ENCODE results near the gene RNF207.

RNF207 gene

DNA sequence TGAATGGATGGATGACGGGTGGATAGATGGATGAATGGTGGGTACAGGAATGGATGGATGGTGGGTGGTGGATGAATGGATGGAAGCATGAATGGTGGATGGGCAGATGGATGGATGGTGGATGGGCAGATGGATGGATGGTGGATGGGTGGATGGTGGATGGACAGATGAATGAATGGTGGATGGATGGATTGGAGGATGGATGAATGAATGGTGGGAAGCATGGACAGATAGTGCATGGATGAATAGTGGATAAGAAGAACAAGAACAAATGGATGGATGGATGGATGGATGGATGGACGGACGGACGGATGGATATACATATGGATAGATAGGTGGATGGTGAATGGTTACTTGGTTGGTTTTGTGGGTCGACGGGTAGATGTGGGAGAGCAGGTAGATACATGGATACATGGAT is 30.5 kb upstream of the RNF207 start:
- DNase-seq = no peak

DNA sequence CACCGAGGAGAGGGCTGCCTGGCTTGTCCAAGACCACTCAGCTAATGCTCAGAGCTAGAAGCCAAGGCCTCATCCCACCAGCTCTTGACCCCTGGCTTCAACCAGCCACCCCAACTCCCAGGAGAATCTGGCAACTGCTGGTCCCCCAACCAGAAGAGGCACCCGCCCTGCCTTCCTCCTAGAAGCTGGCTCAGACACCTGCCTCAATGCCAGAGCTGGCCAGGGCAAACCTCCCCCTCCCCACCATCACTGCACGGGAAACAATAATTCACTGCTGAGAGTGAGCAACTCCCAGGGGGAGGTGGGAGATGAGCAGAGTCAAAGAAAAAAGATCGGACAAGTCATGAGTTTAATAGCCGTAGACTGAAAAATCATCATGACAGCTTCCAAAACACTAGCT is 29.1 kb upstream of the RNF207 start:
- DNase-seq = no peak

DNA sequence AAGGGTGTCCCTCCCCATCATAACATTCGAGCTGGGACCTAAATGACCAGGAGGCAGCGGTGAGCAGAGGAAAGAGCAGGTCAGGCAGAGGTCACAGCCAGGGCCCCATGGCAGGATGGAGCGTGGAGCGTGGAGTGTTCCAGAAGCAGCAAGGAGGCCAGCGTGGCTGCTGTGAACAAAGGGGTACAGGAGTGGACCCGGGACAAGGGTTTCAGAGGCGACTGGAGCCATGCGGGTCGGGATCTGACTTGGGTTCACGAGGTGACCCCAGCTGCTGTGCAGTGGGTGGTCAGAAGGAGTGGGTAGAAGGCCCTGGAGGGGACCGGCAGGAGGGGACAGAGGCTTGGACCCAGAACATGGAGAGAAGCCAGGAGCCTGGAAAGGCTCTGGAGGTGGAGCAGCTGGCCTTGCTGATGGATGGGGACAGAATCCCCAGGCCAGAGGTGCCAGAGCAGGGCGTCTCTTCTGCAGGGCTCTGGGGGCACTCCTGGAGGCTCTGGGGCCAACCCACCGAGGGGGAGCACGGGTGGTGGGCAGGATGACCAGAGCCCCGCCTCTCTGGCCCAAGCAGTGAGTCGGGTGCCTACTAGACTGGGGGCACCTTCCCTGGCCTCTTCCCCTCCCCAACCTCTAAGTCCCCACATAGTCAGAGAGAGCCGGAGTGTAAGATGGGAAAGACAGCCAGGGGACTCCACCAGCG is 28.1 kb upstream of the RNF207 start:
- no peak for DNase-seq

DNA sequence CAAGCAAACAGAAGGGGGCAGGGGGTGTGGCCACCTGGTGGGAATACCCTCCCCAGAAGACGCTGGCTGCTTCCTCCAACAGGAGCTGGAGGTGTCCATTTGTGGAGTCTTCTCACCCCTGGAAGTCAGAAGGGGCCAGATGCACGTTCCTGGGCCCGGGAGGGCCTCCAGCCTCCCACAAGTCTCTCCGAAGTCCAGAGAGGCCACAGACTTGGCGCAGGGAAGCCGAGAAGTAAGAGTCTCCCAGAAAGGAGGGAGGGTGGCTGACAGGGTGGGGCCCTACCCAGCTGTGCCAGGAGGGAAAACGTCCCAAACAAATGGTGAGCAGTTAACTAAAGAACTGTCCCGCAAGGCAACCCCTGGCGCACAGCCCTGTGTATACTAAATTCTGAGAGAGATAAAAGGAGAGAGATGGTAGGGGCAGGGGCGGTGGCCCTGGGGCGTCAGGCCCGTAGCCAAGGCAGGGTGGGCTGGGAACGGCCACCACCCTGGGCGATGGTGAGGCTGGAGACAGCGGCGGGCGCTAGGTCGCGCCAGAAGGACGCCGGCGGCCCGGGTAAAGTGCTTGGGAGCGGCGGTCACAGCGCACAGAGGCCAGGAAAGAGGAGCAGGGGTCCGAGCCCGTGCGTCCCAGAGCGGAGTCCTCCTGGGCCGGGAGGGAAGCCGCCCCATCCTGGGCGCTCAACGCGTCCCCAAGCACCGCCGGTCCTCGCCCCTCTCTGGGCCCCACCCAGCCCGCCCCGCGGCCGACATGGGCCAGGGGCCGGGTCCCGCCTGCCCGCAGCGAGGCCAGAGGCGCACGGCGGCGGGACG is 27.0 kb upstream of the RNF207 start:
- no peak for DNase-seq

DNA sequence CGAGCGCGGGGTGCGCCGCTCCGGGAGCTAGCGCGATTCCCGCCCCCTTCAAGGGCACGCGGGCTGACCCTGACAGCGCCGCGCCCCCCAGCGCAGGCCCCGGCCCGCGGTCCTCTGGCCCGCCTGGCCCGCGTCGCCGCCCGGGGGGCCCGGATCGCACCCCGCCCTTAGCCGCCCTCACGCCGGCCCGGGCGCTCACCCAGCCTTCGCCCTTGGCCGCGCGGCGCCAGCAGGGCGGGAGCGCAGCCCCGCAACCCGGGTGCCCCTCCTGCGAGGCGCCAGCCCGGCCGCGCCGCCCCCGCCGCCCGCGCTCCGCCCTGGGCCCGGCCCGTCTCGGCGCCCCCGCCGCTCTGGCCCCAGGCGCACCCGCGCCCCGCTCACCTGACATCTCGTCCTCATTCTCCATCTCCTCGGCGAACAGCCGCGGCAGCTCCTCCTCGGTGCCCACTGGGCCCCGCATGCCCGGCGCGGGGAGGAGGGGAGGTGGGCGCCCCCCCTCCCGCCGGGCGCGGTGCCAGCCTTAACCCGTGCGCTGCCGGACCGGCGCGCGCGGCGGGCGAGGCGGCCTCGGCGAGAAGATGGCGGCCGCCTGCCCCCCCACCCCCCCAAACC is 26.2 kb upstream of the RNF207 start:
- DNase-seq = no peak

DNA sequence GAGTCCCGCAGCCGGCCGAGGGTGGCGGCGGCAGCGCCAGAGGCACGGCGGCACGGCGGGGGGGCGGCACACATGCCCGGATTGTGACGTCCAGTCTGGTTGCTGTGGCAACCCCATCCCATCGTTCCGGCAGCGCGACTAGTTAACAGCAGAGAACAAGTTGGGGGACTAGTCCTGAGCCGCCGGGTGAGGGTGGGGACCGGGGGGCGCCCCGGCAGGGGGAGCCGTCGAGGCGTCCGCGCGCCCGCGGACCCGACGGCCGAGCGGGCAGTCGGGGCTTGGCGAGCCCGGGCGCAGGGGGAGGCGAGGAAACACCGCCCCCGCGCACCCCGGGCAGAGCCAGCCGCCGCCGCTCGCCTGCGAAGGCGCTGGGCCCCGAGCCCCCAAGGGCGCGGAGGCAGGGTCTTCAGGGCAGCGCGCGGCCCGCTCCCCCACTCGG is 25.6 kb upstream of the RNF207 start, which contains the start of gene CHD5:
CHD5 (minus strand) TSS at position 54 of the 439 bp plus-strand sequence. CDS start 298 bp downstream, outside the sequence.
- DNase-seq = no peak

DNA sequence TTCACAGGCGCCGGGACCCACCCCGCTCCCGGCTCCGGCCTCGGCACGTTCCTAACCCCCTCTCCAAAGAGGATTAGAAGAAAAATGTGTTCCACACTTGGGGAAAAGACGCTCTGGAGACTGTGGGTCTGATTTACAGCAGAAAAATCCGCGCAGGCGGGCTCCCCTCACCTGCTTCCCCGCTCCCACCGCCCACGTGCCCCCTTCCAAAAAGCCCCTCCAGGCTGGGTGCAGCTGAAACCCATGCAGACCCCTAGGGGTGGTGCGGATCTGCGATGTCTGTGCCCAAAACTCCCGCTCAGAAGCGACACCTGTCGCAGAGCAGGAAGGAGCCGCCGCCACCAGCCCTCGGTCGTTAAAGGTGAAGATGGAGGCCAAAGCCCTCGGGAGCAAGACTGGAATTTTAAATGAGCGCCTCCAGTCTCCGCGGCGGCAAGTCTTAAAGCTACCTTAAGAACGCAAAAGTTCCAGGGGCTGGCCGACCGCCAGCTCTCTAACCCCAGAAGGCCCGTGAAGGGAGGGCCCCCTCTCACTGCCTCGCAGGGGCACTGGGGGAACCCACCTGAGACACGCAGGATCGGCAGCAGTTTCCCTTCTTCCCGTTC is 25.1 kb upstream of the RNF207 start:
- no peak for DNase-seq

DNA sequence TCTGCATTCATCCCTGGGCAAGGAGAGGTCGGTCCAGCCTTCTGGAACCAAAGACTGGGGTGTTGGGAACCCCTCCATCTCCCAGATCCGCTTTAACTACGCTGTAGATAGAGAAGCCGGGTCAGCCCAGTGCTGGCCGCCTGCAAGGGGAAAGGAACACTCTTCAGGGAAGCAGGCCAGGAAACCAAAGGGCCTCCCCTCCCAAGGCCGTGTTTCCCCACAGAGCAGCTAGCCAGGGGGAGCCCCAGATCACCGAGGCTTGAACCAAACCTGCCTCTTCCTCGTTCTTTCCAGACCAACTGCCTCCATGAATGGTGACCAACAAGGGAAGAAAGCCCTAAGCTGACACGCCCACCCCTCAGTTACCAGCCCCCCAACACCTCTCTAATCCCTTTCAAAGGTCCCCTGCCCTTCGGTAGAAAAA is 24.6 kb upstream of the RNF207 start:
- no peak for DNase-seq

DNA sequence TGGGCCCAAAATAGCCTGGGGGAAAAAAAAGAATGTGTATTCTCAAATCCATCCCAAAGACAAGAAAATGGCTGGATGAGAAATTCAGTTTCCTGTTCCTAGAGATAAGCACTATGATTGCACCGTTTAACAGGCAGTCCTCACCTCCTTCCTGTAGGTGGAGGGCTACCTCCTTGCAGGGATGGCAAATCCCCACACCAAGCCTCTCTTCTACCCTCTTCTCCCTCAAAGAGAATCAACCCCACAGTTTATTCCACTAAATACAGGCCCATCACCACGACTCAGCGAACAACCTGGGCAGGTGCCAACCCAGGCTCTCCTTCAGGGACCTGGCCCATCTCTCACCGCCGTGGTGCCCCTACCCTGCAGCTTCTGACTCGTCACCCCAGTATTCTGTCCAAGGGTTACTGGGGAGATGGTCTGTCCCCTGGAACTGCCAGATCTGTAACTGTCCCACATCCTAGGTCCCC is 22.4 kb upstream of the RNF207 start:
- no peak for DNase-seq

DNA sequence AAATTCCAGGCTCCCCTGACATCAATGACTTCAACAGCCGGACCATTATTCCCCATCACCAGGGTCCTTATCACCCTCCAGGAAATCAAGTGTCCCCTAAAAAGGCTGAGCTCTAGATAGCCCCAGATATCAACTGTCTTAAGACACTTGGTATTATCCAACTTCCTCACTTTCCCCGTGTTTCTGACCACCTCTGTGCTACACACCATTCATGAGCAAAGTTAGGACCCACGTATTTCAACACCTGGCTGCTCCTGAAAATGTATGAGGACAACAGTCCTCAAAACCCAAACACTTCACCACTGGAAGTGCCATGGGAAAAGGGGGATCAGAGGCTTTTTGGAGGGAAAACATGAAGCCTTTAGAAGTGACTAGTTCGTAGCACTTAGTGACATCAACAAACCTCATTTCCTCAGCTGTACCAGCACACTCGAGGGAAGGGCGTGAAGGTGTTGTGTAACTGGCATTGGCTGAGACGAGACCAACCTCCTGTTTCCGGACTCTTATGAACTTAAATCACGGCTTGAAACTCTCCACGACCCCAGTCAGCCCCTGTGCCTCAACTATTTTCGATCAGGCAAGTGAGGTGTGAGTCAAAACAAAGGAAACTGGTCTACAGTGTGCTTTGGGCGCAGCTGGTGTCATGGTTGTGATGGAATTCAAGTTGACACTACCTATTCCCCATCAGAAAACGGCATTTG is 21.7 kb upstream of the RNF207 start:
- no peak for DNase-seq

DNA sequence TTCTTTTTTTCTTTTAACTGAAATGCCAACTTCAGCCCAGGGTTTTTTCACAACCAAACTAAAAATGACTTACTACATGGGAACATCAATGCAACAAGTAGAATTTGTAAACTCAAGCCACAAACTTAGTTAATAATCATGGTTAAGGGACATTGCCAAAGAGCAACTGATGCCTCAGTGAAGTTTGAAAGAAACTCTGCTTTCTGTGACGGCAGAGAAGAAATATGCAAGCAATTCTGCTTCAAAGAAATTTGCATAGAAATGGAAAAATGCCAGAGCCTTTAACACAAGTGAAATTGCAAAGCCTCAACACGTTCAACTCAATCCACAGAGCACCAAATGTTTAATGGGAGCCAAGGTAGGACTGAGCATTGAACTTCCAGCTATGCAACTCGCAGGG is 20.8 kb upstream of the RNF207 start:
- no peak for DNase-seq

DNA sequence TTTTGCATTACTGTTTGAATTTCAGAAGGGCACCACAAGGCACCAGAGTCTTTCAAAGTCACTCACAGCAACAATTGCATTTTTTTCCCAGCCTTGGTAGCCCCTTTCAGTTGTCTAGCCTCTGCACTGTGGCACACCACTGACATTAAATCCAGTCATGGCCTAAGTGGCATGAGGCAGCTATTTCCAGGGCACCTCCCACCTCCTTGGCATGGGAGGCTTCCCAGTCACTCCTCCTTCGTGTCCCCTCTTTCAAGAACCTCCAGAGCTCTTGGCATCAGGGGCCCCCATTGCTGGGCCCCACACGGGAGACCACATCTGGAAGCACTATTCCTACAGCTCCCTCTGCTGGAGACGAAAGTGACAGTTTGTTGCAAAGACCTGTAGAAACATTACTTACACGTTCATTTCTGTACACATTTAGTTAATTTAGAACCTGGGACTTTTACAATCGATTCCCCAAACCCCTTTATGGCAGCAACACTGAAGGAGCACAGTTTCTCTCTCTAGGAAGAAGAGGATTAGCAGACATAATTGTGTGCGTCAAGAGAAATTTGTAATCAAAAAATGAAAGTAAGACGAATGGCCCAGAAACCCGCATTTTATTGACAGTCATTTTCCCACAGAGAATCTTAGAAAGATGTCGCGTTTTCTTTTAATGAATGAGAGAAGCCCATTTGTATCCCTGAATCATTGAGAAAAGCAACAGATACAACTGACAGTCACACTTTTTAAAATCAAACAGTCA is 20.1 kb upstream of the RNF207 start:
- DNase-seq = peak in 1 of 2 experiments; percentile 19

DNA sequence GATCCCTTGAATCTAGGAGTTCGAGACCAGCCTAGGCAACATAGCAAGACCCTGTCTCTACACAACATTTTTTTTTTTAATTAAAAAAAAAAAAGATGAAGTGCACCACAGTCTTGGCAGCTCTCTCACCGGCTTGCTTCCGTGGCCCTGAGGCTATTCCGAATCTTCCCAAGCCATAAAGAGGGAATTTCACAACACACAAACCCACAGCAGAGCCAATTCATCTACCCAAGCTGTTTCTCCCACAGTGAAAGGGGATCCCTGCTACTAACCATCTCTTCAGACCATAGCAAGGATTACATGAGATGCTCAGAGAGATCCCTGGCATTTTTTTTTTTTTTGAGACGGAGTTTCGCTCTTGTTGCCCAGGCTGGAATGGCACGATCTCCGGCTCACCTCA is 17.5 kb upstream of the RNF207 start:
- DNase-seq = no peak

DNA sequence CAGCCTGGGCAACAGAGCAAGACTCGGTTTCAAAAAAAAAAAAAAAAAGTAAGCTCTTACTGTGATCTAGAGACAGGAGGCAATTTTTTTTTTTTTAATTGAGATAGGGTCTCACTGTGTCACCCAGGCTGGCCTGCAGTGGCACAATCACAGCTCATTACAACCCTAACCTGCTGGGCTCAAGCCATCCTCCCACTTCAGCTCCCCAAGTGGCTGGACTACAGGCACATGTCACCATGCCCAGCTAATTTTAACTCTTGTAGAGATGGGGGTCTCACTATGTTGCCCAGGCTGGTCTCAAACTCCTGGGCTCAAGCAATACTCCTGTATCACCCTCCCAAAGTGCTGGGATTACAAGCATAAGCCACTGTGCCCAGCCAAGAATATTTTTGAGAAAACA is 14.0 kb upstream of the RNF207 start:
- no peak for DNase-seq

DNA sequence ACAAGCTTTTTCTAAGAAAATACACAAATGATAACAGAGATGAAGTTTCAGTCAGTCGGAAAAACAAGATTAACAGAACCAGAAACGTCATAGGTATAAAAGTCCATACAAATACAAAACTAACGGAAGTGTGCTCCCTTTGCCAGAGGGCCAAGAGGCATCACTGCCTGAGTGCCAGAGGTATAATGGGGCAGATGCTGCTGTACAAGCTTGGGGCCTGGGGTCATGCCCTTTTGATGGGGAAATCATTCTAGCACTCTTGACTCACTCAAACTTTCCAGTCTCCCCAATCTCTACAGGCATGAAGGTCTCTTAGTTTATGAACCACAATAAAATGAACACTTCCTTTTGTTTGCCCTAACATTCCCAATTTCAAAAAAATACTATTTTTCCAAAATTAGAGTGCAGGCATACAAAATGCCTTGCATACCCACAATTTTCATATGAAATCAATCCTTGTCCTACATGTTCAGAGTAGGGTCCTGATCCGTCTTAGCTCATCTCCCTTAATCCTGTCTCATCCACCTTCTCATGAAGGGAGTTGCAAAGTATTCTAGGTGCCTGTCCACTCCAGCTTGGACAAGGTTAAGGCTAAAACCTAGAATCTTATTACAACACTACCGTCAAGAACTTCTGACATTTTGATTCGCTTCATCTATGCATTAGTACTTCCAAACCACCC is 8.0 kb upstream of the RNF207 start:
- no peak for DNase-seq

DNA sequence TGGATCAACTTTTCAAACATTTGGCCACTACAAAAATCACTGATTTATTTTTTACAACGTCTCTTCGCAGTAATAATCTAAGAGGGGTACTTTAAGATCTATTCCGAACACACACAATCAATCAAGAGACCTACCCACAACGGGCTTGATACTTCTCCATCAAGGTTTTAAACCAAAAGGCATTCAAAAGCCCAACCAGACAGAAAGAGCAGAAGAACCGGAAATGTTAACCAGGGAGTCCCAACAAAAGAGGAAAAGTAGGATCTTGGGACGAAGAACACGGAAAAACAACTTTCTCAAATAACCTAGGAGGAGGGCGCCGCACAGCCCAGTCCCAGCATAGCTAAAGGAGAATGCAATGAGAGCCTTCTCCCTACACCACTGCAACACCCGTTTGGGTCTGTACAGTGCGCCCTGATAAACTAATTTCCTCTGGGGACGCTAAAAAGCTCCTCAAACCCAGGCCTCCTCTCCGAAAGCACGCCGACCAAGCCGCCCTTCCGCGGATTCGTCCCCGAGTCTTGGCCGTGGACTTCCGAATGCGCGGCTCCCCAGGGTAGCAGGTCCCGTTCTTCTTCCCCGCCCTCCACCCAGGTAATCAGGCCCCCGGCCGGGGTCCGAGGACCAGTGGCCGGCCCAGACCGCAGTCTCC is 7.1 kb upstream of the RNF207 start:
- DNase-seq = no peak

DNA sequence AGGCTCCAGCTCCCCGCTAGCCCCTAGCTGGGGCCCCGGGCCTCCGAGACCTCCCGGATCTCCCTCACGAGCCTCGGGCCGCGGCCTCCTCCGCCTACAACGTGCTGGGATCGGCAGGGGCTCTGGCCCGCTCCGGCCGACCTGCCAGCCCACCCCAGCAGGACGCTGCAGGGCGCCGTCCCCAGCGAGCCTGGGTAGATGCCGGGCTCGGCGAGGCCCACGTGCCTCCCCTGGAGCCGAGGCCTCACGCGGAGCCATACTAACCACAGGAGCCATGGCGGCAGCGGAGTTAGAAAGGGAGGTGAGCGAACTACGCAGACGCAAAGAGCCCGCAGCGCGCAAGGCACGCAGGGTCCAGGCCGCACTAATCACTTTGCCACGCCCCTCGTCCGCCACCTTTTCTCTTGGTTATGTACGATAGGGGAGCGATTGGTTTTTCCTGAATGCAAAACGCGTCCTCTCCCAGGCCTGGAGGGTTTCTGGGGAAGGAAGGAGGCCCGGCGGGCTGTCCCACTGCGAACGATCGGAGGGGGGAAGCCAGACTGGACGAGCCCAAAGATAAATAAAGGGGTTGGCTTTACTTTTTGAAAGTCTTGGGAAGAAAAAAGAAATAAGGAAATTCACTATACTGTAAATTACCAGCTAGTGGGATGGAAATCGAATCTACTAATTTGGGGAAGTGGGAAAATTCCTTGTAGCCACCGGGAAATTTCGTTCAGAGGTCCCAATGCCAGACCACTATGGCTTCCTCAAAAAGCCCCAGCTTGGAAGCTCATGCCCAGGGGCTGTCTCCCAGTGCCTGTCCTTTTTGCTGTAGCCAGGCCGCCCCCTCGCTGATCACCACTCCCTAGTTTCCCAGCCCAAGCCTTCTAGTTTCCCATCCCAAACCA is 6.4 kb upstream of the RNF207 start, which contains the start of gene RPL22:
RPL22 (minus strand) TSS at position 298 of the 890 bp plus-strand sequence; CDS start at position 276, 22 bp downstream.
- peak; percentile 98 to 99 for DNase-seq

DNA sequence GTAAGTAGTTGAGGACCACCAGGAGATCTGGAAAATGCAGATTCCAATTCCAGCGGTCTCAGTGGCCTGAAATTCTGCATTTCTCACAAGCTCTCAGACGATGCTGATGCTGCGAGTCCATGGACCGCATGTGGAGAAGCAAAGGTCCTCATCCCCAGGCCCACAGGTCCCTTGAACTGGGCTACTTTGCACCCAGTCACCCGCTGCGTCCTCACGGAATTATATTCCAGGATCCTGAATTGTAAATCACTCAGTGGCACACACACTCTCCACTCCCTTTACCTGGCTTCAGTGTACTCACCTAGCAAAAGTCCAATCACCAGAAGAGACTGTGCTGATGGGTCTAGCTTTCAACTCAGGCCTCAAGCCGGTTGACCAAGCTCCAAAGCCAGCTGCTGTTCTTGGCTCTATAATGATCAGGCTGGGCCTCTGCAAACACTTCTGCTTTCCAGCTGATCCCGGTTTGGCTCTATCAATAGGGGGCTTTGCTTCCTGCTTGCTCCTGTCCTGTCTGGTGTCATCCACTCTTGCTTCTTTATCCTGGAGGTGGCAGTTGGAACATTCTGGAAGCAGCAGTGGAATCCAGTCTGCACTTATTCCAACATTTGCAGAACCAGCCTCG is 5.6 kb upstream of the RNF207 start:
- no peak for DNase-seq

DNA sequence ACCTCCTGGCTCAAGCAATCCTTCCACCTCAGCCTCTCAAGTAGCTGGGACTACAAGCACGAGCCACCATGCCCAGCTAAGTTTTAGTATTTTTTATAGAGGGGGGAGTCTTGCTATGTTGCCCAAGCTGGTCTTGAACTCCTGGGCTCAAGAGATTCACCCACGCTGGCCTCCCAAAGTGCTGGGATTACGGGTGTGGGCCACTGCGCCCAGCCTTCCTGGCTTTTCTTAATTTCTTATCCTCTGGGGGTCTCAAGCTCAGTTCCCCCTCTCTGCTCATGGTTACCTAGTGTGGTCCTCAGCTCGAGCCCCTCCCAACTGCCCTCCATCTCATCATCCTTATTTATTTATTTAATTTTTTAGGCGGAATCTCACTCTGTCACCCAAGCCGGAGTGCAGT is 3.7 kb upstream of the RNF207 start:
- DNase-seq = no peak

All from AML-193 (cell line).